Stimulated activated naive B cell treated with anti-CD40 and anti-IgM and Interleukin-4, amounts not matched to agents 10 μg/mL and 1 μg/mL and 100 μg/mL, for 72 hours (primary cell): ENCODE measurements around the gene CXCL9.
A peak's percentile ranks its signal among the peaks of the same experiment; 100 is the strongest.
"Not testable (repeated sequence)": the region's sequence is repeated elsewhere in the genome, so short reads cannot be mapped to it uniquely, and the experiment has no call there.

Experiments
- ATAC-seq, 2 donors: fragments of 150-1000 bp; cut with Tn5 transposase; replicated peaks; 2 replicates each; pipeline ENCODE4 v1.10.0; 2021; ENCODE audit warnings: moderate library complexity in 1 of 2
- DNase-seq: peaks from one replicate; pipeline ENCODE4 v3.0.0; 2021
- H3K27ac Mint-ChIP-seq: one replicate; pipeline ENCODE4 v1.8.0; 2022; ENCODE audit warnings: mild to moderate bottlenecking, mixed read lengths
- H3K27me3 Mint-ChIP-seq, 2 donors: one replicate each; pipeline ENCODE4 v1.8.0; 2022; ENCODE audit warnings: mixed read lengths in 2 of 2
- H3K36me3 Mint-ChIP-seq, 2 donors: one replicate each; pipeline ENCODE4 v1.8.0; 2022; ENCODE audit warnings: mixed read lengths in 2 of 2, mild to moderate bottlenecking in 1 of 2
- H3K4me1 Mint-ChIP-seq, 2 donors: one replicate each; pipeline ENCODE4 v1.8.0; 2022; ENCODE audit warnings: mixed read lengths in 2 of 2, mild to moderate bottlenecking in 1 of 2
- H3K4me3 Mint-ChIP-seq, 2 donors: one replicate each; pipeline ENCODE4 v1.8.0; 2022; ENCODE audit warnings: mild to moderate bottlenecking in 2 of 2, mixed read lengths in 2 of 2, moderate library complexity in 1 of 2
- H3K9me3 Mint-ChIP-seq, 2 donors: one replicate each; pipeline ENCODE4 v1.8.0; 2022; ENCODE audit warnings: mixed read lengths in 2 of 2, mild to moderate bottlenecking in 1 of 2

CXCL9 gene

DNA sequence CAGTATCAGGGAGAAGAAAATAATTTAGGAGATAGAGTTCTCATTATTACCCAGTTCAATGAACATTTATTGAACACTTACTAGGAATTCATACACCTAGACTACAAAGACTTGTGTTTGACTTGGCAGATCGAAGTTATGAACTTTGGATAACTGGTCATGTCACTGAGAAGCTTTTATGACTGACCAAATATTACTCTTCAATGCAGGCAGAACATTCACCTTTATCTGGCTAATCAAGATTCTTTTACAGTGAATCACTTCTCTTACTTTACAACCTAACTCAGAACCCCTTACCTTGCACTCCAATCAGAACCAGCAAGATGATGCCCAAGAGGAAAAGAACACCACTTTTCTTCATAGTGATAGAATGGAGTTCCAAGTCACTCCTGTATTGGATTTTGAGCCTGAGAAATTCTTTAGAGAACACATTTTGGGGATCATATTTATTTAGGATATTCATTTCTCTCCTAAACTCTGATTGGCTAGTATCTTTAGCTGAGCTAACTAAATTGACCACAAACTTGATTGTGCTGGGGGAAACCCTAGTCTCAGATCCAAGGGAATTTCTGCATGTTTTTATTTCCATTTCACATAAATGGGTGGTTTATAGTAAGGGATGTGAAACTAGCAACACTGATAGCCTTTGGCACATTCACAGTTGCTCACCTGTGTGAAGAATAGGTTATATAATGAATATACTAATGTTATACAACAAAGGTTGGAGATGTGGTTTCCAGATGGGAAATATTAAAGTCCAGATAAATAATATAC lies at the start of gene CXCL9:
CXCL9 (minus strand) TSS at position 421 of the 774 bp plus-strand sequence; CDS start at position 361, 60 bp downstream.
- H3K9me3 Mint-ChIP-seq = no peaks in the 10 kb centered on the region
- H3K27ac Mint-ChIP-seq = no peak within 1 kb of the TSS
- DNase-seq = no peak
- no peaks in the 10 kb centered on the region for H3K36me3 Mint-ChIP-seq
- peaks cover 5 to 12% of the 10 kb centered on the region in 2 donors for H3K27me3 Mint-ChIP-seq
- H3K4me3 Mint-ChIP-seq = no peak within 1 kb of the TSS
- ATAC-seq = peak in 1 of 2 donors; percentile 24
- peaks cover 10 to 16% of the 10 kb centered on the region in 2 donors for H3K4me1 Mint-ChIP-seq

DNA sequence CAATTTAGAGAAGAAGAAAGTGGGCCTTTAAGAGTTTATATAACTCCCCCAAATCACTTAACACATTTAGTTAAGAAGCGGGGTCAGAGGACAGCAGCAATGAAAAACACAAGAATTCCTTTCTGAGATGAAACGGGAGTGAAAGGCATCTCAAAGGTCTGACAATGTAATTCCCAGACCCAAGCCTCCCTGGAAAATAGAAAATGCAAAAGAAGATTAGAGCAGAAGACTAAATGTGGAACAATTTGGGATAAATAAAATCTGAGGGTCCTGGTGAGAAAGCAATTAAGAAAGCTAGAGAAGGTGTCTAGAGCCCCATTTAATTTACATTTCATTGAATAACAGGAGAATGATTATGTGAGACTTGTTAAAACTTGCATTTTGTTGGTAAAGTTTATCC lies 48.1 kb upstream of the CXCL9 start:
- H3K27me3 Mint-ChIP-seq = no peaks in the 10 kb centered on the region
- H3K9me3 Mint-ChIP-seq = no peaks in the 10 kb centered on the region
- ATAC-seq (no peak), DNase-seq (no peak)
- no peak overlapping the region for H3K4me3 Mint-ChIP-seq
- peaks cover 0 to 2% of the 10 kb centered on the region in 2 donors for H3K36me3 Mint-ChIP-seq
- H3K27ac Mint-ChIP-seq = peak overlapping the region; percentile 43
- peaks cover 26 to 39% of the 10 kb centered on the region in 2 donors for H3K4me1 Mint-ChIP-seq

DNA sequence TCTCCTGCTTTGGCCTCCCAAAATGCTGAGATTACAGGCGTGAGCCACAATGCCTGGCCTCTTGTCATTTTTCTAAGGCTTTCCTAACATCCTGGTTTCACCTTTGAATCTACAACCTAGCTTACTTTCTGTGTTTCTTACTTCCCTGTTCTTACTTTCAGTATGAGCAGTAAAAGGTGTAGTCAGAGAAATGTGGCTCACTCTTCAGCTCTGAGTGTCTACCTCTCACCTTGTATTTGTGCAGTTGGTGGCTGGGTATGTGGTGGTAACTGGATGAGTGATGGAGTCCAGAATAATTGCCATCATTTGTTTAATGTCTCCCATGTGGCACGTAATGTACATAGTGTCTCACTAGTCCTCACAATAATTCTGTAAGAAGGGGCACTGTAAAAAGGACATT lies 47.7 kb upstream of the CXCL9 start:
- no peaks in the 10 kb centered on the region for H3K27me3 Mint-ChIP-seq
- H3K4me3 Mint-ChIP-seq = no peak overlapping the region
- ATAC-seq (peak; percentile 97 to 98), DNase-seq (peak; percentile 30)
- peaks cover 0 to 2% of the 10 kb centered on the region in 2 donors for H3K36me3 Mint-ChIP-seq
- no peaks in the 10 kb centered on the region for H3K9me3 Mint-ChIP-seq
- H3K4me1 Mint-ChIP-seq = peaks cover 23 to 35% of the 10 kb centered on the region in 2 donors
- peak overlapping the region; percentile 62 for H3K27ac Mint-ChIP-seq

DNA sequence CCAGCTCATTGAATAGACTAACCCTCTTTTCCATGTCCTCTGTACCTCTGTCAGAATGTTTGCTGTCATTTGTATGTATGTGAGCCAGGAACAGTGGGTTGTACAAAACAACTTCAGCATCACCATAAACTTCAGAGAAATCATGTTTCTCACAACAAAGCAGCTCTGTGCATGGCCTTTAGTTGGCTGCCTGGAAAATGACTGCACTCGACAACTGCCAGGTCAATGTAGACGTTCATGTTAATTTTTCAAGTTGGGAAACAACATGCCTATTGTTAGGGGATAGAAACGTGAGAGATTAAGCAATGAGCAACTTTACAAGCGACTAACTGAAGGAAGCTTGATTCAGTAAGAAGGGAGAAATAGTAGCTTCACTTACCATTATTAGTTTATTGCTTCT lies 46.4 kb upstream of the CXCL9 start:
- H3K36me3 Mint-ChIP-seq = peaks cover 0 to 2% of the 10 kb centered on the region in 2 donors
- H3K9me3 Mint-ChIP-seq = no peaks in the 10 kb centered on the region
- H3K4me3 Mint-ChIP-seq = no peak overlapping the region
- peaks cover 18 to 25% of the 10 kb centered on the region in 2 donors for H3K4me1 Mint-ChIP-seq
- ATAC-seq (no peak), DNase-seq (no peak)
- peaks cover under 1 to 4% of the 10 kb centered on the region in 2 donors for H3K27me3 Mint-ChIP-seq
- H3K27ac Mint-ChIP-seq = no peak overlapping the region

DNA sequence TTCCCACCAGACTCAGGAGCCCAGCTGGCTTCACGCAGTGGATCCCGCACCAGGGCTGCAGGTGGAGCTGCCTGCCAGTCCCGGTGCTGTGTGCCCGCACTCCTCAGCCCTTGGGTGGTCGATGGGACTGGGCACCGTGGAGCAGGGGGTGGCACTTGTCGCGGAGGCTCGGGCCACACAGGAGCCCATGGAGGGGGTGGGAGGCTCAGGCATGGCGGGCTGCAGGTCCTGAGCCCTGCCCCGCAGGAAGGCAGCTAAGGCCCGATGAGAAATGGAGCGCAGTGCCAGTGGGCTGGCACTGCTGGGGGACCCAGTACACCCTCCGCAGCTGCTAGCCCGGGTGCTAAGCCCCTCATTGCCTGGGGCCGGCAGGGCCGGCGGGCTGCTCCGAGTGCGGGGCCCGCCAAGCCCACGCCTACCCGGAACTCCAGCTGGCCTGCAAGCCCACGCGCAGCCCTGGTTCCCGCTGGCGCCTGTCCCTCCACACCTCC lies 43.3 kb upstream of the CXCL9 start:
- not testable (repeated sequence) for ATAC-seq, H3K27ac Mint-ChIP-seq, H3K9me3 Mint-ChIP-seq, H3K27me3 Mint-ChIP-seq, DNase-seq, H3K36me3 Mint-ChIP-seq, H3K4me3 Mint-ChIP-seq
- H3K4me1 Mint-ChIP-seq = peaks cover 8 to 10% of the 10 kb centered on the region in 2 donors

DNA sequence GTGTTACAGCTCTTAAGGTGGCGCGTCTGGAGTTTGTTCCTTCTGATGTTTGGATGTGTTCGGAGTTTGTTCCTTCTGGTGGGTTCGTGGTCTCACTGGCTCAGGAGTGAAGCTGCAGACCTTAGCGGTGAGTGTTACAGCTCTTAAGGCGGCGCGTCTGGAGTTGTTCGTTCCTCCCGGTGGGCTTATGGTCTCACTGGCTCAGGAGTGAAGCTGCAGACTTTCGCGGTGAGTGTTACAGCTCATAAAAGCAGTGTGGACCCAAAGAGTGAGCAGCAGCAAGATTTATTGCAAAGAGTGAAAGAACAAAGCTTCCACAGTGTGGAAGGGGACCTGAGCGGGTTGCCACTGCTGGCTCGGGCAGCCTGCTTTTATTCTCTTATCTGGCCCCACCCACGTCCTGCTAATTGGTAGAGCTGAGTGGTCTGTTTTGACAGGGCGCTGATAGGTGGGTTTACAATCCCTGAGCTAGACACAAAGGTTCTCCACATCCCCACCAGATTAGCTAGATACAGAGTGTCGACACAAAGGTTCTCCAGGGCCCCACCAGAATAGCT lies 42.6 kb upstream of the CXCL9 start:
- not testable (repeated sequence) for DNase-seq, H3K9me3 Mint-ChIP-seq, H3K4me3 Mint-ChIP-seq, H3K36me3 Mint-ChIP-seq, H3K4me1 Mint-ChIP-seq, H3K27me3 Mint-ChIP-seq, ATAC-seq
- peak overlapping the region; percentile 65 for H3K27ac Mint-ChIP-seq

DNA sequence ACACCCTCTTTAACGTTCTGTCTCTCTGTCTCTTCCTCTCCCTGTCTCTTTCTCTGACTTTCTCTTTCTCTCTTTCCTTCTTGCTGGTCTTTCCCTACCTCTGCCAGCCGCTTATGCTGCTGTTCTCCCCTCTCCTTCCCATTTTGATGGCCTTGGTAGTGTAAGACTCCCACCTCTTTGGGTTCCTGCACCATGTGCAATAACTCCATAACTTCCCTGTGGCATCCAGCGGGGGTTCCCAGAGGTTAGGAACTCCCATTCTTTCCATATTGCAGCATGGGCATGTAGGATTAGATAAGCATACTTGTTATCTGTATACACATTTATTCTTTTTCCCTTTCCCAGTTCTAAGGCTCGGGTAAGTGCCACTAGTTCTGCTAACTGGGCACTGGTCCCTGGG lies 37.4 kb upstream of the CXCL9 start:
- H3K9me3 Mint-ChIP-seq, H3K27ac Mint-ChIP-seq, H3K4me3 Mint-ChIP-seq, DNase-seq, ATAC-seq, H3K4me1 Mint-ChIP-seq, H3K36me3 Mint-ChIP-seq: not testable (repeated sequence)
- H3K27me3 Mint-ChIP-seq = peaks cover 15 to 19% of the 10 kb centered on the region in 2 donors

DNA sequence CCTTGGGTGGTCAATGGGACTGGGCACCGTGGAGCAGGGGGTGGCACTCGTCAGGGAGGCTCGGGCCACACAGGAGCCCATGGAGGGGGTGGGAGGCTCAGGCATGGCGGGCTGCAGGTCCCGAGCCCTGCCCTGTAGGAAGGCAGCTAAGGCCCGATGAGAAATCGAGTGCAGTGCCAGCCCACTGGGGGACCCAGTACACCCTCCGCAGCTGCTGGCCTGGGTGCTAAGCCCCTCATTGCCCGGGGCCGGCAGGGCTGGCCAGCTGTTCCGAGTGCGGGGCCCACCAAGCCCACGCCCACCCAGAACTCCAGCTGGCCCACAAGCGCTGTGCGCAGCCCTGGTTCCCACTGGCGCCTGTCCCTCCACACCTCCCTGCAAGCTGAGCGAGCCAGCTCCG lies 36.0 kb upstream of the CXCL9 start:
- DNase-seq, H3K27ac Mint-ChIP-seq, H3K4me3 Mint-ChIP-seq, H3K4me1 Mint-ChIP-seq, ATAC-seq, H3K36me3 Mint-ChIP-seq, H3K9me3 Mint-ChIP-seq: not testable (repeated sequence)
- peaks cover 14% of the 10 kb centered on the region in 2 donors for H3K27me3 Mint-ChIP-seq

DNA sequence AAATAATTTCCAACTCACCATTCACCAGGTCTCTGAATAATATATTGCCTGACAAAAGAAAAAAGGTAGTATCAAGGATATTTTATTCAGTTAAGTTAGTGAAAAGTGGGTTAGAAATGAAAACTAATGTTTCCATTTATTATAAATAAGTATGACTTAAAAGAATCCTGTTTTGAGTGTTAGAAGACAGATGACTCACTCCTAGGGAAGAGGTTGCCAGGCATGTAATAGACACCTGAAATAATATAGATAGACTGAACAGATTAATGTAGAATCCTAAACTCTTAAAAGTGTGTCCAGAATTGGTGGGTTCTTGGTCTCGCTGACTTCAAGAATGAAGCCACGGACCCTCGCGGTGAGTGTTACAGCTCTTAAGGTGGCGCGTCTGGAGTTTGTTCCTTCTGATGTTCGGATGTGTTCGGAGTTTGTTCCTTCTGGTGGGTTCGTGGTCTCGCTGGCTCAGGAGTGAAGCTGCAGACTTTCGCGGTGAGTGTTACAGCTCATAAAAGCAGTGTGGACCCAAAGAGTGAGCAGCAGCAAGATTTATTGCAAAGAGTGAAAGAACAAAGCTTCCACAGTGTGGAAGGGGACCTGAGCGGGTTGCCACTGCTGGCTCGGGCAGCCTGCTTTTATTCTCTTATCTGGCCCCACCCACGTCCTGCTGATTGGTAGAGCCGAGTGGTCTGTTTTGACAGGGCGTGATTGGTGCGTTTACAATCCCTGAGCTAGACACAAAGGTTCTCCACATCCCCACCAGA lies 35.1 kb upstream of the CXCL9 start:
- ATAC-seq = peak in 1 of 2 donors; percentile 48
- H3K36me3 Mint-ChIP-seq, H3K4me1 Mint-ChIP-seq, H3K27ac Mint-ChIP-seq, H3K9me3 Mint-ChIP-seq, H3K4me3 Mint-ChIP-seq, DNase-seq: not testable (repeated sequence)
- peaks cover 11 to 14% of the 10 kb centered on the region in 2 donors for H3K27me3 Mint-ChIP-seq

DNA sequence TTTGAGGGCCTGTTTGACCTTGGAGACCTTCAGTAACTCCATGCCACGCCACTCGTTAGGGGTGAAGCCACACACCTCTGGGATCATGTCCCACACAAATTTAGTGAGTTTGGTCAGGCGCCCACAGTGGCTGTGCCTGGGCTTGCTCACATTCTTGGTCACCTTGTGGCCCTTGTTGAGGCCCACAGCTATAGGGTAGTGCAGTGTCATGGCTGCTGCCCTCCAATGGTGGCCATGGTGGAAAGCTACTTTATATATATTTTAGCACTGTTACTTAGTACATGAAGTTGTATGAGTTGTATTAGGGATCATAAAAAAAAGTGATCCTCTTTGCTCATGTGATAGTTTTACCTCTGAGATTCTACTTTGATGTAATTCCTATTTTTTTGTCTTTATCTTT lies 29.5 kb upstream of the CXCL9 start:
- Mint-ChIP-seq H3K9me3 (no peaks in the 10 kb centered on the region), H3K36me3 (no peaks in the 10 kb centered on the region), H3K27ac (no peak overlapping the region), H3K4me3 (no peak overlapping the region), H3K4me1 (peaks cover 0 to 1% of the 10 kb centered on the region in 2 donors), H3K27me3 (peaks cover 0 to 8% of the 10 kb centered on the region in 2 donors)
- DNase-seq (no peak), ATAC-seq (no peak)

DNA sequence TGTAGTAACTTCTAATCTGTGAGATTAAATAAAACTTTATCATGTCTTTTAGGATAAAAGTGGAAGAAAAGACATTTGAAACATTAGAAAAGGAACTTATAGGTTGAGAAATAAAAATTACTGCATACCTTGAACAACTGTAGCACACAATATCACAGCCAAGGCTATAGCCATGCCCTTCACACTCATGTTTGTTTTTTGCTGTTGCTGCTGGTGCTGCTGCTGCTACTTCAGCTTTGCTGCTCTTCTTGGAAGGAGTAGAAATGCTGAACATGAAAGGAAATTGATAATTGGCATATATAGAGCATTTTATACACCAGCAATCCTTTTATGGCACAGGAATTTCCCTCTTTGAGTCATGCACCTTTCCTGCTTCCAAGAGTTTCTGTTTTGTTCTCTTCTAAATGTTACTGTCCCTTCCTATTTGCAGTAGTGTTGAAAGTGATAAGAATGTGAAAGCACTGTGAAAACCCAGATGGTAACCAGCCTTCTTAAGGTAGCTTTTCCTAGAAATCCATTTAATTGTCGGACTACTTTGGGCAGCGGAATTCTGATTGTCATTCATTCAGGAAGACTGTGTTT lies 28.6 kb upstream of the CXCL9 start, which contains the start of gene CXCL11:
CXCL11 (minus strand) TSS at position 272 of the 582 bp plus-strand sequence; CDS start at position 189, 83 bp downstream.
- H3K27me3 Mint-ChIP-seq = peaks cover 0 to 2% of the 10 kb centered on the region in 2 donors
- no peaks in the 10 kb centered on the region for H3K36me3 Mint-ChIP-seq
- H3K4me1 Mint-ChIP-seq = peaks cover 0 to 1% of the 10 kb centered on the region in 2 donors
- H3K9me3 Mint-ChIP-seq = no peaks in the 10 kb centered on the region
- ATAC-seq = no peak
- no peak for DNase-seq
- no peak within 1 kb of the TSS for H3K4me3 Mint-ChIP-seq
- no peak within 1 kb of the TSS for H3K27ac Mint-ChIP-seq

DNA sequence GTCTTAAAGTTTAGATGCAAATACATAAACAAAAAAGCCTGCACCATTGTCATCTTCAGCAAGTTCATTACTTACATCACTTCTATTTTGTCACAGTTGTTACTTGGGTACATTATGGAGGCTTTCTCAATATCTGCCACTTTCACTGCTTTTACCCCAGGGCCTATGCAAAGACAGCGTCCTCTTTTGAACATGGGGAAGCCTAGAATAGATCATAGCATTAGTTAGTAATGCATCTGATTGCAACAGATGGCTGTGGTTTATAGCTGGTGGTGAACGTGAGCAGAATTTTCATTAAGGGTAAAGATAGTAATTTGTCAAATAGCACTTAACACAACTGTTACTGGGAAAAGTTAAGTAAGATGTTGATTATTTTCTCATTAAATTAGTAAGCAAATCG lies 27.8 kb upstream of the CXCL9 start:
- Mint-ChIP-seq H3K27me3 (no peaks in the 10 kb centered on the region), H3K4me1 (peaks cover 0 to 1% of the 10 kb centered on the region in 2 donors), H3K4me3 (no peak overlapping the region), H3K36me3 (no peaks in the 10 kb centered on the region), H3K27ac (no peak overlapping the region), H3K9me3 (no peaks in the 10 kb centered on the region)
- ATAC-seq (no peak), DNase-seq (no peak)

DNA sequence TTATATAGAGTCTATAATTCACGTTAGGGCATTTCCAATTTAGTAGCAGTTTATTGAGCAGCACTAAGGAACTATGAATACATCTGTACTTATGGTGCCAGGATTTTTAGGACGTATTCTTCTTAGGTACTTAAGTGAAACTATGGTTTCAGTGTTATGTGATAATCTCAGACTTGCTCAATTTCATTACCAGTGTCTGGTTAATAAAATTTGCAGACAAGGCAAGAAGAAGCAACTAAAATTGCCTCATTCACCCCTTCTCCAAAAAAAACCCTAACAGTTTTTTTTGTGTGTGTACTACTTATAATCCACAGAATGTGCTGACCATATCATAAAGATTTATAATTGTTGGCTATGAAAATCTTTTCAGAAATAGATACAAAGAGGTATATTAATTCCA lies 22.0 kb upstream of the CXCL9 start:
- no peak overlapping the region for H3K4me3 Mint-ChIP-seq
- DNase-seq = no peak
- H3K9me3 Mint-ChIP-seq = no peaks in the 10 kb centered on the region
- no peak overlapping the region for H3K27ac Mint-ChIP-seq
- peaks cover 0 to 6% of the 10 kb centered on the region in 2 donors for H3K27me3 Mint-ChIP-seq
- ATAC-seq = no peak
- no peaks in the 10 kb centered on the region for H3K36me3 Mint-ChIP-seq
- H3K4me1 Mint-ChIP-seq = peaks cover 11 to 16% of the 10 kb centered on the region in 2 donors

DNA sequence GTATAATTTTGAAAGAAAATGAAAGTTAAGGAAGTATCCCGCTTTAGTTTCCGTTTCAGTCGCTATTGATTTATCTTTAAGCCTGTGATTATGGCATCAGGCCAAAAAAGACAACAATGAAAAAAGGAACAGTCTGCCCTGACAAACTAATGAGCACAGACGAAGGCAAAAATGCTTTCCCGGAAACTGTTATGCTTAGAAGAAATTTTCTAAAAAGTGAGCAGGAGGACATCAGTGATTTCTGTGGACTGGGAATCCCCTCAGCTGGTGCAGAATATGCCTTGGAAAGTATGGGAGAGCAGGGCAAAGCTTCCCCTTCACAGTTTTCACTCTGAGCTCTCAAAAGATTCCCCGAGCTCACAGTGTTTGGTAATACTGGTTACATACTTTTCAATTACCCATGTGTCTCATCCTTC lies 21.0 kb upstream of the CXCL9 start:
- H3K4me3 Mint-ChIP-seq = peak overlapping the region in 1 of 2 donors; percentile 52
- no peaks in the 10 kb centered on the region for H3K36me3 Mint-ChIP-seq
- no peak for ATAC-seq
- peak overlapping the region; percentile 60 for H3K27ac Mint-ChIP-seq
- peaks cover 15 to 23% of the 10 kb centered on the region in 2 donors for H3K4me1 Mint-ChIP-seq
- H3K9me3 Mint-ChIP-seq = no peaks in the 10 kb centered on the region
- no peak for DNase-seq
- peaks cover 0 to 6% of the 10 kb centered on the region in 2 donors for H3K27me3 Mint-ChIP-seq
